ENCODE measurements around the gene SND1. TPM values are rescaled to one million over a fixed set of nuclear protein-coding genes. Genes with fewer than 3 reads are reported as not detected.

Gene SND1
- polyA plus RNA-seq, 1 donor = 144 TPM

- WGBS (ENCODE audit: insufficient coverage, low lambda C conversion rate) = 40% methylated on average over 1 of the region's 9 CpGs
- Histone ChIP-seq H3K9me3 (ENCODE audit: control insufficient read depth, low read depth, low read length) (no peaks in the 10 kb centered on the region), H3K4me3 (ENCODE audit: low read length) (no peak overlapping the region), H3K27ac (ENCODE audit: low read length) (peak overlapping the region; percentile 74), H3K36me3 (ENCODE audit: control insufficient read depth, insufficient read depth, low read length) (peaks cover 11% of the 10 kb centered on the region), H3K4me1 (ENCODE audit: control insufficient read depth, insufficient read depth, low read length) (peaks cover 42% of the 10 kb centered on the region), H3K27me3 (ENCODE audit: control insufficient read depth, insufficient read depth, low read length) (no peaks in the 10 kb centered on the region)
- DNase-seq = no peak
Observed at GRCh38 chr7:127892488-127893314, 240.7 kb downstream of the SND1 start.

GRCh38 chr7:127893547-127893946 lies 241.6 kb downstream of the SND1 start:
- Histone ChIP-seq H3K4me1 (ENCODE audit: control insufficient read depth, insufficient read depth, low read length) (peaks cover 48% of the 10 kb centered on the region), H3K27me3 (ENCODE audit: control insufficient read depth, insufficient read depth, low read length) (no peaks in the 10 kb centered on the region), H3K36me3 (ENCODE audit: control insufficient read depth, insufficient read depth, low read length) (peaks cover 4% of the 10 kb centered on the region), H3K9me3 (ENCODE audit: control insufficient read depth, low read depth, low read length) (no peaks in the 10 kb centered on the region), H3K4me3 (ENCODE audit: low read length) (no peak overlapping the region), H3K27ac (ENCODE audit: low read length) (no peak overlapping the region)
- WGBS (ENCODE audit: insufficient coverage, low lambda C conversion rate) = no CpG with 5 or more reads among the region's 1 CpG
- no peak for DNase-seq

DNA sequence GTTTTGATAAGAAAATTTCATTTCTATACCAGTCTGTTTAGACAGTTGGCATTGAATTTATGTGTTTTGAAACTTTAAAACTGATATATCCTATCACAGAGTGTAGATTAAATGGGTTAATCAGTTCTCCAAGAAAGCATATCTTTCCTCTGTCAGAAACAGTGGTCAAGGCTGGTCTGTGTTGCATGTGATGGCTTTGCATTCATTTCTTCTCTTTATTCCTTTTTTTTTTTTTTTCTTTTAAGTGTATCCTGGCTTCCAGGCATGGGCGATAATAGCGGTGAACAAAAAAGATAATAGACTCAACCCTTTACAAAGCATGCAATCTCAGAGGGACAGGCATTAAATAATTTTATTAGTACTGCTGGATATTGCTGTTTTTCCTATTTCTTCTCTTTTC lies 242.6 kb downstream of the SND1 start:
- no peaks in the 10 kb centered on the region for H3K27me3 ChIP-seq (ENCODE audit: control insufficient read depth, insufficient read depth, low read length)
- H3K4me3 ChIP-seq (ENCODE audit: low read length) = no peak overlapping the region
- peaks cover 58% of the 10 kb centered on the region for H3K4me1 ChIP-seq (ENCODE audit: control insufficient read depth, insufficient read depth, low read length)
- H3K9me3 ChIP-seq (ENCODE audit: control insufficient read depth, low read depth, low read length) = no peaks in the 10 kb centered on the region
- no peak overlapping the region for H3K27ac ChIP-seq (ENCODE audit: low read length)
- H3K36me3 ChIP-seq (ENCODE audit: control insufficient read depth, insufficient read depth, low read length) = no peaks in the 10 kb centered on the region
- no peak for DNase-seq
- 100% methylated on average over 1 of the region's 2 CpGs for WGBS (ENCODE audit: insufficient coverage, low lambda C conversion rate)

DNA sequence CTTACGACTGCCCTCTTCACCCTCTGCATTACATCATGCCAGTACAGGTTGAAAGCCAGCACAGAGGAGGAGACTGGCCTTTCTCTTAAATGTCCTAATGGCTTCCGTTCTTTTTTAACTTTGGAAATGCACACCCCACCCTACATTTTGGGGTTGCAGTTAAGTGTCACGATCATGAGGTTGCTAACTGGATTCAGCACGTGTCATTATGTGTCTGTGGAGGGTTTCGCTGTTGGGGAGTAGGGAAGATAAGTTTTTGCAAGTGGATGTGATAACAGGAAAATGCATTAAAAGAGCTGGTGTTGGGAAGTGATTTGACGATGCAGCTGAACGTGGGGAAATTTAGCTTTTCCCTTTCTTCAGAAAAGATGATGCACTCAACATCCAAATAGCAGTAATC lies 243.4 kb downstream of the SND1 start:
- 100% methylated on average over 1 of the region's 7 CpGs for WGBS (ENCODE audit: insufficient coverage, low lambda C conversion rate)
- Histone ChIP-seq H3K9me3 (ENCODE audit: control insufficient read depth, low read depth, low read length) (no peaks in the 10 kb centered on the region), H3K36me3 (ENCODE audit: control insufficient read depth, insufficient read depth, low read length) (no peaks in the 10 kb centered on the region), H3K27ac (ENCODE audit: low read length) (no peak overlapping the region), H3K27me3 (ENCODE audit: control insufficient read depth, insufficient read depth, low read length) (no peaks in the 10 kb centered on the region), H3K4me3 (ENCODE audit: low read length) (no peak overlapping the region), H3K4me1 (ENCODE audit: control insufficient read depth, insufficient read depth, low read length) (peaks cover 63% of the 10 kb centered on the region)
- no peak for DNase-seq

DNA sequence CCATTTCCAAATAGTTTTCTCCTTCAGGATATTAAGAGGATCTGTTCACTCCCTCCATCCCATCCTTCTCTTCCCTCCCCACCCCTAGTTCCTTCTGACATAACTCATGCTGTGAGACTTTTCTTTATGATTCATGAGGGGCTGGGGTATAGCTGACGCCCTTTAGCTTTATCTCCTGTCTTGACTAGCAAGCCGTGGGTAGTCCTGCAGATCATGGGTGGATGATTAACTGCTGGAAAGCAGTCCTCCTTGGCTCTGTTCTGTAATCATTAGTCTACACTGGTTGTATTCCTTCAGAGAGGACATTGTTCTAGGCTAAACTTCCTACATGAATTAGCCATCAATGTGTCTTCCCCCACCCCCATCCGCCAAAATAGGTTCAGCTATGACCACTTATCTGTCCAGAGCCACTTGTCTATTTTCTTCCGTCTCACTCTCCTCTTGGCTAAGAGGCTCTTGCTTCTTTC lies 243.9 kb downstream of the SND1 start:
- no peaks in the 10 kb centered on the region for H3K27me3 ChIP-seq (ENCODE audit: control insufficient read depth, insufficient read depth, low read length)
- peak in 1 of 2 donors; percentile 54 for DNase-seq
- 93% methylated on average over 2 of the region's 4 CpGs for WGBS (ENCODE audit: insufficient coverage, low lambda C conversion rate)

DNA sequence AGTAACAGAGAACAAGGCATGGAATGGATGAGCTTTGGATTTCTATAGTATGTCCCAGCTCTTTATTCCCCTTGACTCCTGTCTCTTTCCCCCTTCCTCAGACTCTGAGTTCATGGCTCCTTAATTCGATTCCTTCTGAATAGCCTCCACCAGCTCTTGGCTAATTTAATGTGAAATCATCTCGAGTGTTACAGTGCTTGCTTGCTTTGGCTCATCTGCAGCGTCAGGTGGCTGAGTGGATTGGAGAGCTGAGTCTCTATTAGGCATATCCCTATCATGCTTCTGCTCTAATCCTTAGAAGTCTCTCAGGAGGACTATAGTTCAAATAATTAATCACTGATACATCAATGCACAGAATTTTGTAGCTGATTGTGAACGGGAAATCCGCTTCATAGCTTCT lies 244.7 kb downstream of the SND1 start:
- H3K4me1 ChIP-seq (ENCODE audit: control insufficient read depth, insufficient read depth, low read length) = peaks cover 63% of the 10 kb centered on the region
- no peak for DNase-seq
- H3K36me3 ChIP-seq (ENCODE audit: control insufficient read depth, insufficient read depth, low read length) = no peaks in the 10 kb centered on the region
- no peak overlapping the region for H3K4me3 ChIP-seq (ENCODE audit: low read length)
- no peaks in the 10 kb centered on the region for H3K27me3 ChIP-seq (ENCODE audit: control insufficient read depth, insufficient read depth, low read length)
- no CpG with 5 or more reads among the region's 5 CpGs for WGBS (ENCODE audit: insufficient coverage, low lambda C conversion rate)
- no peak overlapping the region for H3K27ac ChIP-seq (ENCODE audit: low read length)
- no peaks in the 10 kb centered on the region for H3K9me3 ChIP-seq (ENCODE audit: control insufficient read depth, low read depth, low read length)

More for the DNA sequence above, 243.9 kb downstream of the SND1 start:
- no peak overlapping the region for H3K4me3 ChIP-seq (ENCODE audit: low read length)
- peaks cover 63% of the 10 kb centered on the region for H3K4me1 ChIP-seq (ENCODE audit: control insufficient read depth, insufficient read depth, low read length)
- no peaks in the 10 kb centered on the region for H3K36me3 ChIP-seq (ENCODE audit: control insufficient read depth, insufficient read depth, low read length)
- peak overlapping the region; percentile 37 for H3K27ac ChIP-seq (ENCODE audit: low read length)
- no peaks in the 10 kb centered on the region for H3K9me3 ChIP-seq (ENCODE audit: control insufficient read depth, low read depth, low read length)

- 100% methylated on average over 2 of the region's 4 CpGs for WGBS (ENCODE audit: insufficient coverage, low lambda C conversion rate)
- no peaks in the 10 kb centered on the region for H3K27me3 ChIP-seq (ENCODE audit: control insufficient read depth, insufficient read depth, low read length)
- H3K27ac ChIP-seq (ENCODE audit: low read length) = peak overlapping the region; percentile 47
- no peaks in the 10 kb centered on the region for H3K36me3 ChIP-seq (ENCODE audit: control insufficient read depth, insufficient read depth, low read length)
- H3K4me3 ChIP-seq (ENCODE audit: low read length) = no peak overlapping the region
- peaks cover 63% of the 10 kb centered on the region for H3K4me1 ChIP-seq (ENCODE audit: control insufficient read depth, insufficient read depth, low read length)
- no peaks in the 10 kb centered on the region for H3K9me3 ChIP-seq (ENCODE audit: control insufficient read depth, low read depth, low read length)
- DNase-seq = peak in 1 of 2 donors; percentile 81
Observed at GRCh38 chr7:127897704-127898454, 245.9 kb downstream of the SND1 start.

GRCh38 chr7:127899411-127899810 lies 247.4 kb downstream of the SND1 start:
- 86% methylated on average over 2 of the region's 2 CpGs for WGBS (ENCODE audit: insufficient coverage, low lambda C conversion rate)
- no peak overlapping the region for H3K27ac ChIP-seq (ENCODE audit: low read length)

DNA sequence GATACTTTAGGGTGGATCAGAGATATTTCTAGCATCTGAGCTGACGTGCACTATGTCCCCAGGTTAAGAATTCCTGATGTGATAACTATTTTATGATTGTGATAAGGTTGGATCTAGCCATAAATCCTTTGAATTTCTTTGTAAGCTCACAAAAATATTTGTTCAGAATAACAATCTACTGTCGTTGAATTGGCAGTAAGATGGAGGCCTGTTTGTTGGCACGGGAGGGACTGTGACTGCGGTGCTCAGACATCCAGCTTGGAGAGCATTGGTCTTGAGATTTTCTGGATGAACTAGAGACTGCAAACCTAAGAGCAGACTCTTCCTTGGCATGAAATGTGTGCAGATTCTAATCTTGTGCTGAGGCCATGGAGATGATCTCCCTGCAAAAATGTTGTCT lies 248.1 kb downstream of the SND1 start:
- H3K27ac ChIP-seq (ENCODE audit: low read length) = peak overlapping the region; percentile 24
- WGBS (ENCODE audit: insufficient coverage, low lambda C conversion rate) = 0% methylated on average over 1 of the region's 4 CpGs

More at GRCh38 chr7:127899411-127899810, 247.4 kb downstream of the SND1 start:
- Histone ChIP-seq H3K36me3 (ENCODE audit: control insufficient read depth, insufficient read depth, low read length) (no peaks in the 10 kb centered on the region), H3K9me3 (ENCODE audit: control insufficient read depth, low read depth, low read length) (no peaks in the 10 kb centered on the region), H3K4me1 (ENCODE audit: control insufficient read depth, insufficient read depth, low read length) (peaks cover 65% of the 10 kb centered on the region), H3K27me3 (ENCODE audit: control insufficient read depth, insufficient read depth, low read length) (no peaks in the 10 kb centered on the region), H3K4me3 (ENCODE audit: low read length) (no peak overlapping the region)
- DNase-seq = no peak

More for the DNA sequence above, 248.1 kb downstream of the SND1 start:
- Histone ChIP-seq H3K4me1 (ENCODE audit: control insufficient read depth, insufficient read depth, low read length) (peaks cover 72% of the 10 kb centered on the region), H3K27me3 (ENCODE audit: control insufficient read depth, insufficient read depth, low read length) (no peaks in the 10 kb centered on the region), H3K4me3 (ENCODE audit: low read length) (no peak overlapping the region), H3K36me3 (ENCODE audit: control insufficient read depth, insufficient read depth, low read length) (no peaks in the 10 kb centered on the region), H3K9me3 (ENCODE audit: control insufficient read depth, low read depth, low read length) (no peaks in the 10 kb centered on the region)
- peak in 1 of 2 donors; percentile 27 for DNase-seq

All from large intestine (tissue), 3 donors.